Measurements from ENCODE around the gene DDX20.

Gene DDX20, protein sequence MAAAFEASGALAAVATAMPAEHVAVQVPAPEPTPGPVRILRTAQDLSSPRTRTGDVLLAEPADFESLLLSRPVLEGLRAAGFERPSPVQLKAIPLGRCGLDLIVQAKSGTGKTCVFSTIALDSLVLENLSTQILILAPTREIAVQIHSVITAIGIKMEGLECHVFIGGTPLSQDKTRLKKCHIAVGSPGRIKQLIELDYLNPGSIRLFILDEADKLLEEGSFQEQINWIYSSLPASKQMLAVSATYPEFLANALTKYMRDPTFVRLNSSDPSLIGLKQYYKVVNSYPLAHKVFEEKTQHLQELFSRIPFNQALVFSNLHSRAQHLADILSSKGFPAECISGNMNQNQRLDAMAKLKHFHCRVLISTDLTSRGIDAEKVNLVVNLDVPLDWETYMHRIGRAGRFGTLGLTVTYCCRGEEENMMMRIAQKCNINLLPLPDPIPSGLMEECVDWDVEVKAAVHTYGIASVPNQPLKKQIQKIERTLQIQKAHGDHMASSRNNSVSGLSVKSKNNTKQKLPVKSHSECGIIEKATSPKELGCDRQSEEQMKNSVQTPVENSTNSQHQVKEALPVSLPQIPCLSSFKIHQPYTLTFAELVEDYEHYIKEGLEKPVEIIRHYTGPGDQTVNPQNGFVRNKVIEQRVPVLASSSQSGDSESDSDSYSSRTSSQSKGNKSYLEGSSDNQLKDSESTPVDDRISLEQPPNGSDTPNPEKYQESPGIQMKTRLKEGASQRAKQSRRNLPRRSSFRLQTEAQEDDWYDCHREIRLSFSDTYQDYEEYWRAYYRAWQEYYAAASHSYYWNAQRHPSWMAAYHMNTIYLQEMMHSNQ

DNA sequence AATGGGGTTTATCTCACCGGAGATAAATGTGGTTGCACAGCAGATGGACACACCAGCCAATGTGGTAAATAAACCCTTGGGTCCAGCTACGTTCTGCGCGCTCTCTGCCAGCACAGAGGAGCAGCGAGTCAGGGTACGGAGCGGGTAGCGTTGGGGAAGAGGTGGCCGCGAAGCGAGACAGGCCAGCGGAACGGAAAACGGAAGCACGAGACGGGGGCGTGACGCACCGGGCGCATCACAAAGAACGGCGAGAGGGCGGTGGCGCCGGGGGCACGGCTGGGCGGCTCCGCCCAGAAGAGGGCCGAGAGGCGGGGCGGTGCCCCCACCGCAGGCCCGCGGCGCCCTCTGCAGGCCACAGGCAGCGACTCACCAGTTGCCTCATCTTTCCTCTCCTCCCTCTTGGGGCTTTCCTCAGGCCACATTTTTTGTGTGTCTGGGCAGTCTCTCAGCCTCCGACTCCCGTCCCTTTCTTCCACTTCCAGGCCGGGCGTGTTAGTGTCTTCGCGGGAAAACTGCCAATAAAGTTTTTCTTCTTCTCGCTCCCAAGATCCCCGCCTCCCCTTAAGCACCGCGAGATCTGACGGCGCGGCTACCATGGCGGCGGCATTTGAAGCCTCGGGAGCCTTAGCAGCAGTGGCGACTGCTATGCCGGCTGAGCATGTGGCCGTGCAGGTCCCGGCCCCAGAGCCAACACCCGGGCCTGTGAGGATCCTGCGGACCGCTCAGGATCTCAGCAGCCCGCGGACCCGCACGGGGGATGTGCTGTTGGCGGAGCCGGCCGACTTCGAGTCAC is at the start of gene DDX20:
Gene DDX20 (plus strand): TSS at position 571 of the 793 bp plus-strand sequence. CDS start 24 bp downstream, at position 595.
- H3K9me3 ChIP-seq (ENCODE audit: insufficient read depth, low read length): no peaks in the 10 kb centered on the region
- H3K4me1 ChIP-seq (ENCODE audit: insufficient read depth, insufficient read length): no peaks in the 10 kb centered on the region
- peak; percentile 90 for DNase-seq (ENCODE audit: low read depth, low spot score)
- H3K4me3 ChIP-seq (ENCODE audit: insufficient read length, low read depth): peak within 1 kb of the TSS; percentile 97
- peaks cover 39% of the 10 kb centered on the region for H3K36me3 ChIP-seq (ENCODE audit: insufficient read depth, insufficient read length, low read length)
- H3K27me3 ChIP-seq (ENCODE audit: insufficient read depth, insufficient read length): no peaks in the 10 kb centered on the region
- H3K9ac ChIP-seq (ENCODE audit: insufficient read length, low read depth): peak within 1 kb of the TSS; percentile 99
- TF ChIP-seq SUZ12 (IDR thresholded peaks at IDR 0.05; ENCODE audit: extremely low read depth, insufficient read depth, insufficient read length): no peak
- peak; percentile 75 for TF ChIP-seq YY1 (IDR thresholded peaks at IDR 0.05; ENCODE audit: insufficient read depth, insufficient read length)
- TF ChIP-seq ZNF274 (IDR thresholded peaks at IDR 0.05; ENCODE audit: low read depth, low read length): no peak

DNA sequence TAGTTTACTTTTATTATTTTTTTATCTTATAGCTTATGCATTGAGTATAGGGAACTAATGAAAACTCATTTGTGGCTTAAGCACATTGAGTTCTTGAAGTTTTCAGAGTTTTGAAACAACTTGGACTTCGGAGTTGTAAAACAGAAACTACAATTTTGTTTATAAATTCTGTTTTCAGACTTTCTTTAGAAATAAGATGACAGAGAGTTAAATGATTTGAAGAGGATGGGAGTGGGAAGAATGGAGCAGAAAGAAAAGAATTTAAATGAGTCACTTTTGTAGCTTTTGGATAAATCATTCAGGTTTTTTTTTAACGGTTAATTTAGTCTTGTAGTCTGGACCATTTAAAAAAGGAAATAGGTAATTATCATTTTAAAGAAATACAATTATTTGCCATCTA is 48.8 kb upstream of the DDX20 start:
- Histone ChIP-seq H3K4me3 (ENCODE audit: insufficient read length, low read depth) (no peak overlapping the region), H3K27me3 (ENCODE audit: insufficient read depth, insufficient read length) (no peaks in the 10 kb centered on the region), H3K9ac (ENCODE audit: insufficient read length, low read depth) (no peak overlapping the region), H3K4me1 (ENCODE audit: insufficient read depth, insufficient read length) (no peaks in the 10 kb centered on the region), H3K36me3 (ENCODE audit: insufficient read depth, insufficient read length, low read length) (peaks cover 48% of the 10 kb centered on the region), H3K9me3 (ENCODE audit: insufficient read depth, low read length) (peaks cover 4% of the 10 kb centered on the region; the same call in 1 of the 2 replicates)
- TF ChIP-seq ZNF274 (IDR thresholded peaks at IDR 0.05; ENCODE audit: low read depth, low read length) (no peak), SUZ12 (IDR thresholded peaks at IDR 0.05; ENCODE audit: extremely low read depth, insufficient read depth, insufficient read length) (no peak), YY1 (IDR thresholded peaks at IDR 0.05; ENCODE audit: insufficient read depth, insufficient read length) (no peak)
- no peak for DNase-seq (ENCODE audit: low read depth, low spot score)

DNA sequence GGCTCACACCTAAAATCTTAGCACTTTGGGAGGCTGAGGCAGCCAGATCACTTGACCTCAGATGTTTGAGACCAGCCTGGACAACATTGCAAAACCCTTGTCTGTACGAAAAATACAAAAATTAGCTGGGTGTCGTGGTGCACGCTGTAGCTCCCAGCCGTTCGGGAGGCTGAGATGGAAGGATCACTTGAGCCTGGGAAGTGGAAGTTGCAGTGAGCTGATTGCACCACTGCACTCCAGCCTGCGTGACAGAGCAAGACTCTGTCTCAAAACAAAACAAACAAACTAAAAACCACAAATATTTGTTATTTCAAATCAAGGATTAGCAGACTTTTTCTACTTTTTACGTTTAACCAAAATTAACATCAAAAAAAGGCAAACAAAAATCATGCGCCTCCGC is 47.8 kb upstream of the DDX20 start:
- Histone ChIP-seq H3K4me1 (ENCODE audit: insufficient read depth, insufficient read length) (no peaks in the 10 kb centered on the region), H3K9ac (ENCODE audit: insufficient read length, low read depth) (no peak overlapping the region), H3K27me3 (ENCODE audit: insufficient read depth, insufficient read length) (no peaks in the 10 kb centered on the region), H3K36me3 (ENCODE audit: insufficient read depth, insufficient read length, low read length) (peaks cover 47% of the 10 kb centered on the region), H3K4me3 (ENCODE audit: insufficient read length, low read depth) (no peak overlapping the region), H3K9me3 (ENCODE audit: insufficient read depth, low read length) (peaks cover 4% of the 10 kb centered on the region; the same call in 1 of the 2 replicates)
- no peak for DNase-seq (ENCODE audit: low read depth, low spot score)
- TF ChIP-seq ZNF274 (IDR thresholded peaks at IDR 0.05; ENCODE audit: low read depth, low read length) (no peak), SUZ12 (IDR thresholded peaks at IDR 0.05; ENCODE audit: extremely low read depth, insufficient read depth, insufficient read length) (no peak), YY1 (IDR thresholded peaks at IDR 0.05; ENCODE audit: insufficient read depth, insufficient read length) (no peak)

DNA sequence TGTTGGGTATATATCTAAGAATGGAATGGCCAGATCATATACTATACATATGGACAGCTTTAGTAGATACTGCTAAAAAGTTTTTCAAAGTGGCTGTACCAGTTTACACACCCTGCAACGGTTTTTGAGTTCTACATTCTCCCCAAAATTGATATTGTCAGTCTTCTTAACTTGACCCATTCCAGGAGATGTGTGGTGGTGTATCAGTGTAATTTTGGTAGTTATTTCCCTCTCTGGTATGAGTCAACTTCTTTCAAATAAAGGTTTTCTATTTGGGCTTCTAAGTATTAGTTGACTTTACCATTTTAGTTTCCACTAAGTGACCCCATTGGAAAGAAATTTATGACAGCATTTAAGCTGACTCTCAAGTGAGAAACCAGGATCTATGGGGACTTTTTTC is 45.7 kb upstream of the DDX20 start:
- no peaks in the 10 kb centered on the region for H3K27me3 ChIP-seq (ENCODE audit: insufficient read depth, insufficient read length)

GRCh38 chr1:111716333-111716732 is 39.4 kb upstream of the DDX20 start:
- H3K27me3 ChIP-seq (ENCODE audit: insufficient read depth, insufficient read length): no peaks in the 10 kb centered on the region
- TF ChIP-seq SUZ12 (IDR thresholded peaks at IDR 0.05; ENCODE audit: extremely low read depth, insufficient read depth, insufficient read length) (no peak), ZNF274 (IDR thresholded peaks at IDR 0.05; ENCODE audit: low read depth, low read length) (no peak), YY1 (IDR thresholded peaks at IDR 0.05; ENCODE audit: insufficient read depth, insufficient read length) (no peak)
- peaks cover under 1% of the 10 kb centered on the region for H3K36me3 ChIP-seq (ENCODE audit: insufficient read depth, insufficient read length, low read length)
- H3K4me3 ChIP-seq (ENCODE audit: insufficient read length, low read depth): no peak overlapping the region
- H3K9me3 ChIP-seq (ENCODE audit: insufficient read depth, low read length): no peaks in the 10 kb centered on the region
- DNase-seq (ENCODE audit: low read depth, low spot score): no peak
- no peak overlapping the region for H3K9ac ChIP-seq (ENCODE audit: insufficient read length, low read depth)
- H3K4me1 ChIP-seq (ENCODE audit: insufficient read depth, insufficient read length): peaks cover 14% of the 10 kb centered on the region

More for the DNA sequence above, 45.7 kb upstream of the DDX20 start:
- Histone ChIP-seq H3K4me1 (ENCODE audit: insufficient read depth, insufficient read length) (no peaks in the 10 kb centered on the region), H3K9me3 (ENCODE audit: insufficient read depth, low read length) (peaks cover 4% of the 10 kb centered on the region; the same call in 1 of the 2 replicates), H3K36me3 (ENCODE audit: insufficient read depth, insufficient read length, low read length) (peaks cover 33% of the 10 kb centered on the region), H3K9ac (ENCODE audit: insufficient read length, low read depth) (no peak overlapping the region), H3K4me3 (ENCODE audit: insufficient read length, low read depth) (no peak overlapping the region)
- no peak for DNase-seq (ENCODE audit: low read depth, low spot score)
- TF ChIP-seq ZNF274 (IDR thresholded peaks at IDR 0.05; ENCODE audit: low read depth, low read length): no peak
- no peak for TF ChIP-seq YY1 (IDR thresholded peaks at IDR 0.05; ENCODE audit: insufficient read depth, insufficient read length)
- TF ChIP-seq SUZ12 (IDR thresholded peaks at IDR 0.05; ENCODE audit: extremely low read depth, insufficient read depth, insufficient read length): no peak

GRCh38 chr1:111717450-111717849 is 38.3 kb upstream of the DDX20 start:
- Histone ChIP-seq H3K4me3 (ENCODE audit: insufficient read length, low read depth) (no peak overlapping the region), H3K4me1 (ENCODE audit: insufficient read depth, insufficient read length) (peaks cover 14% of the 10 kb centered on the region), H3K9me3 (ENCODE audit: insufficient read depth, low read length) (no peaks in the 10 kb centered on the region), H3K27me3 (ENCODE audit: insufficient read depth, insufficient read length) (no peaks in the 10 kb centered on the region), H3K36me3 (ENCODE audit: insufficient read depth, insufficient read length, low read length) (no peaks in the 10 kb centered on the region), H3K9ac (ENCODE audit: insufficient read length, low read depth) (no peak overlapping the region)
- DNase-seq (ENCODE audit: low read depth, low spot score): no peak
- TF ChIP-seq YY1 (IDR thresholded peaks at IDR 0.05; ENCODE audit: insufficient read depth, insufficient read length) (no peak), ZNF274 (IDR thresholded peaks at IDR 0.05; ENCODE audit: low read depth, low read length) (no peak), SUZ12 (IDR thresholded peaks at IDR 0.05; ENCODE audit: extremely low read depth, insufficient read depth, insufficient read length) (no peak)

Data from NT2/D1 (cell line).